K562 (cell line): ENCODE measurements around the gene PYGB. TPM values are rescaled to one million over a fixed set of nuclear protein-coding genes. Genes with fewer than 3 reads are reported as not detected.

Experiments
- ATAC-seq: fragments of 200-7000 bp; cut with Tn5 transposase; 3 replicates; pipeline ENCODE4 v1.9.1; 2020; ENCODE audit warnings: moderate library complexity
- BruUV-seq: library from RNA; stranded (reverse); fragments of 400-500 nt; replicated peaks from 2 replicates; lab custom pipeline; 2021; lab: Mats Ljungman, UMichigan
- CTCF ChIA-PET: fragments of 300-600 bp; formaldehyde crosslinking; extraction: SDS; loops from one replicate; lab custom pipeline; 2021; ENCODE audit warnings: low intra/inter-chr PET ratio; lab: Yijun Ruan, JAX
- POLR2A ChIA-PET: fragments of 300-600, 350-650 bp; sonication (Branson Sonifier 250); formaldehyde crosslinking; extraction: SDS; loops from one replicate; lab custom pipeline; 2021; ENCODE audit warnings: antibody characterized with exemption, inconsistent platforms; lab: Yijun Ruan, JAX
- DNase-seq, 4 experiments: peaks; one replicate each; pipeline versions ENCODE4 v3.0.0 to v3.0.0-alpha.2; 2011 to 2018; ENCODE audit warnings: low spot score in 3 of 4, mixed read lengths in 3 of 4; ENCODE audit errors: extremely low read depth in 1 of 4
- FAIRE-seq: peaks from 2 replicates; lab custom pipeline; 2011; peaks lifted over from hg19 to GRCh38; lab: Jason Lieb, UNC
- H2AFZ ChIP-seq: 2 replicates; pipeline ENCODE4 v1.6.0; 2011; ENCODE audit warnings: low read depth, low read length, control low read depth, inconsistent platforms
- H3K27ac ChIP-seq: fragments of 200-600 bp; 3 replicates; pipeline ENCODE4 v1.8.0; 2011; ENCODE audit warnings: low read depth, mild to moderate bottlenecking, control low read depth, inconsistent platforms, low read length, moderate library complexity, mixed read lengths; ENCODE audit errors: extremely low read depth
- H3K27me3 ChIP-seq, 2 experiments: fragments of 300-600 bp in 1 of 2; 2 replicates in 1 of 2; 3 replicates in 1 of 2; pipeline versions ENCODE4 v1.6.0 to v1.8.0; 2011; ENCODE audit warnings: inconsistent platforms in 2 of 2, low read length in 2 of 2, mild to moderate bottlenecking in 1 of 2, mixed read lengths in 1 of 2, moderate library complexity in 1 of 2; ENCODE audit not compliant: control insufficient read depth in 2 of 2, insufficient read depth in 2 of 2
- H3K36me3 ChIP-seq: fragments of 300-600 bp; 3 replicates; pipeline ENCODE4 v1.8.0; 2011; ENCODE audit warnings: mild to moderate bottlenecking, low read length, inconsistent platforms; ENCODE audit not compliant: control insufficient read depth, insufficient read depth
- H3K4me1 ChIP-seq, 2 experiments: fragments of 200-600 bp in 1 of 2; replicated peaks in 1 of 2; 2 replicates in 1 of 2; 3 replicates in 1 of 2; pipeline versions ENCODE4 v1.5.1 to v1.8.0; 2011; ENCODE audit warnings: inconsistent platforms in 2 of 2, low read length in 2 of 2, mild to moderate bottlenecking in 1 of 2, mixed read lengths in 1 of 2, moderate library complexity in 1 of 2; ENCODE audit not compliant: control insufficient read depth in 2 of 2, insufficient read depth in 2 of 2
- H3K4me2 ChIP-seq: 2 replicates; pipeline ENCODE4 v1.6.1; 2011; ENCODE audit warnings: low read length, control low read depth, inconsistent platforms, mixed read lengths; ENCODE audit not compliant: insufficient read depth
- H3K4me3 ChIP-seq: fragments of 200-600 bp; sonication (generic), shearing (Covaris generic); 2 replicates; pipeline ENCODE4 v1.5.1; 2016; ENCODE audit warnings: control low read depth, inconsistent platforms
- H3K79me2 ChIP-seq: fragments of 200-600 bp; 3 replicates; pipeline ENCODE4 v1.8.0; 2011; ENCODE audit warnings: low read length, inconsistent platforms; ENCODE audit not compliant: control insufficient read depth, insufficient read depth
- H3K9ac ChIP-seq, 2 experiments: 2 replicates each; pipeline versions ENCODE4 v1.6.0 to v1.6.1; 2011; ENCODE audit warnings: low read depth in 2 of 2, low read length in 2 of 2, control low read depth in 1 of 2, inconsistent platforms in 1 of 2, mild to moderate bottlenecking in 1 of 2, mixed read lengths in 1 of 2; ENCODE audit not compliant: insufficient read depth in 1 of 2
- H3K9me1 ChIP-seq: one replicate; pipeline ENCODE4 v1.6.0; 2011; ENCODE audit warnings: inconsistent platforms, mild to moderate bottlenecking, low read length, moderate library complexity; ENCODE audit not compliant: control insufficient read depth, insufficient read depth
- H3K9me3 ChIP-seq: replicated peaks from 2 replicates; pipeline ENCODE4 v1.5.1; 2011; ENCODE audit warnings: low read depth, low read length, inconsistent platforms; ENCODE audit not compliant: control insufficient read depth, insufficient read depth
- H4K20me1 ChIP-seq: replicated peaks from 2 replicates; pipeline ENCODE4 v1.6.1; 2011; ENCODE audit warnings: low read length, inconsistent platforms, mixed read lengths; ENCODE audit not compliant: control insufficient read depth, insufficient read depth
- CC2D1A ChIP-seq: fragments of 450-650 bp; IDR thresholded peaks from 2 replicates; pipeline ENCODE4 v1.6.1; 2017; ENCODE audit warnings: mild to moderate bottlenecking
- HDAC3 ChIP-seq: fragments of 450-650 bp; IDR thresholded peaks from 2 replicates; pipeline ENCODE4 v1.6.1; 2018; ENCODE audit warnings: borderline replicate concordance, mild to moderate bottlenecking, moderate library complexity; ENCODE audit not compliant: partially characterized antibody
- HDGF ChIP-seq: fragments of 450-650 bp; IDR thresholded peaks from 2 replicates; pipeline ENCODE4 v1.6.1; 2016
- HSF4 ChIP-seq: fragments of 250-450 bp; sonication (Bioruptor Pico); IDR thresholded peaks from 2 replicates; pipeline ENCODE4 v2.1.2; 2022; ENCODE audit warnings: mild to moderate bottlenecking, moderate library complexity, borderline replicate concordance
- PTBP1 ChIP-seq: fragments of 200-400 bp; formaldehyde crosslinking; IDR thresholded peaks from 2 replicates; pipeline ENCODE4 v1.6.1; 2017; ENCODE audit warnings: low read depth, low read length
- RBBP5 ChIP-seq: fragments of 200-600 bp; sonication (generic); IDR thresholded peaks from 2 replicates; pipeline ENCODE4 v1.6.1; 2012; ENCODE audit warnings: borderline replicate concordance, mild to moderate bottlenecking, low read length, control low read depth, inconsistent platforms; ENCODE audit not compliant: insufficient read depth, poor library complexity, severe bottlenecking
- RBM15 ChIP-seq: fragments of 200-400 bp; formaldehyde crosslinking; IDR thresholded peaks from 2 replicates; pipeline ENCODE4 v1.6.1; 2018; ENCODE audit warnings: mild to moderate bottlenecking, low read length, moderate library complexity; ENCODE audit not compliant: insufficient read depth
- SMARCB1 ChIP-seq: IDR thresholded peaks from 2 replicates; pipeline ENCODE4 v1.6.1; 2011; ENCODE audit warnings: improper control_type of control experiment, low read depth; ENCODE audit not compliant: insufficient read length
- ZNF384 ChIP-seq: IDR thresholded peaks from 2 replicates; pipeline ENCODE4 v1.6.1; 2012; ENCODE audit warnings: low read depth, low read length, improper control_type of control experiment
- WGBS: fragments of 100-300 bp; shearing (Covaris generic); methylation state at CpG from one replicate; pipeline ENCODE4 v1.1.6; 2016; ENCODE audit warnings: low coverage, mixed read lengths; ENCODE audit not compliant: insufficient coverage; ENCODE audit errors: missing lambda C conversion rate; 5-methylcytosine and 5-hydroxymethylcytosine counted together
- in situ Hi-C: fragments of 300-500 bp; cut with MboI; formaldehyde crosslinking; loops from 4 replicates; pipeline ENCODE4 v1.15.0; 2018; ENCODE audit warnings: inconsistent platforms, mixed read lengths
- intact Hi-C: fragments of 100-400 bp; cut with micrococcal nuclease; formaldehyde crosslinking; loops from 2 replicates; pipeline ENCODE4 v1.14.2; 2022
- polyA plus RNA-seq, 8 experiments: library from polyadenylated mRNA; depleted of rRNA in 4 of 8; stranded (reverse) in 5 of 8; unstranded in 3 of 8; fragments of >200 nt; fragmentation: Nextera tagmentation in 2 of 8; fragmentation: Illumina TruSeq in 1 of 8; extraction: Ambion mirVana in 2 of 8; extraction: Trizol in 1 of 8; gene quantifications; 2 replicates each; pipeline versions ENCODE4 v1.2.1 to v1.2.3, GENCODE V29; 2011 to 2014; ENCODE audit warnings: inconsistent platforms in 1 of 8, missing spikeins in 1 of 8
- total RNA-seq, 7 experiments: library from RNA; depleted of rRNA in 6 of 7; stranded (reverse); fragments of >200 nt in 6 of 7; fragmentation: Illumina TruSeq in 2 of 7; extraction: Trizol in 2 of 7; gene quantifications; 2 replicates each; pipeline versions ENCODE4 v1.2.1 to v1.2.3, GENCODE V29; 2011 to 2021; ENCODE audit warnings: low replicate concordance in 1 of 7
- TF ChIP-seq, protein P1 (sequence below): sonication (generic); formaldehyde crosslinking; IDR thresholded peaks from 2 replicates; pipeline ENCODE4 v1.8.0; 2023; ENCODE audit warnings: missing genetic modification reagents, mild to moderate bottlenecking, borderline replicate concordance
- TF ChIP-seq, protein P2 (sequence below): IDR thresholded peaks from 2 replicates; pipeline ENCODE4 v1.6.1; 2012; ENCODE audit warnings: low read depth, low read length, improper control_type of control experiment, borderline replicate concordance
- TF ChIP-seq, protein P3 (sequence below): sonication (generic); formaldehyde crosslinking; IDR thresholded peaks from 2 replicates; pipeline ENCODE4 v1.9.0; 2022; ENCODE audit warnings: mild to moderate bottlenecking, missing genetic modification reagents

Gene PYGB
- total and polyA plus RNA-seq, 9 of the 15 experiments (the other 6 are each of a cell fraction or from before 2014, with no cell fraction given) = 0.34 to 18.0 (median 9.8) TPM

DNA sequence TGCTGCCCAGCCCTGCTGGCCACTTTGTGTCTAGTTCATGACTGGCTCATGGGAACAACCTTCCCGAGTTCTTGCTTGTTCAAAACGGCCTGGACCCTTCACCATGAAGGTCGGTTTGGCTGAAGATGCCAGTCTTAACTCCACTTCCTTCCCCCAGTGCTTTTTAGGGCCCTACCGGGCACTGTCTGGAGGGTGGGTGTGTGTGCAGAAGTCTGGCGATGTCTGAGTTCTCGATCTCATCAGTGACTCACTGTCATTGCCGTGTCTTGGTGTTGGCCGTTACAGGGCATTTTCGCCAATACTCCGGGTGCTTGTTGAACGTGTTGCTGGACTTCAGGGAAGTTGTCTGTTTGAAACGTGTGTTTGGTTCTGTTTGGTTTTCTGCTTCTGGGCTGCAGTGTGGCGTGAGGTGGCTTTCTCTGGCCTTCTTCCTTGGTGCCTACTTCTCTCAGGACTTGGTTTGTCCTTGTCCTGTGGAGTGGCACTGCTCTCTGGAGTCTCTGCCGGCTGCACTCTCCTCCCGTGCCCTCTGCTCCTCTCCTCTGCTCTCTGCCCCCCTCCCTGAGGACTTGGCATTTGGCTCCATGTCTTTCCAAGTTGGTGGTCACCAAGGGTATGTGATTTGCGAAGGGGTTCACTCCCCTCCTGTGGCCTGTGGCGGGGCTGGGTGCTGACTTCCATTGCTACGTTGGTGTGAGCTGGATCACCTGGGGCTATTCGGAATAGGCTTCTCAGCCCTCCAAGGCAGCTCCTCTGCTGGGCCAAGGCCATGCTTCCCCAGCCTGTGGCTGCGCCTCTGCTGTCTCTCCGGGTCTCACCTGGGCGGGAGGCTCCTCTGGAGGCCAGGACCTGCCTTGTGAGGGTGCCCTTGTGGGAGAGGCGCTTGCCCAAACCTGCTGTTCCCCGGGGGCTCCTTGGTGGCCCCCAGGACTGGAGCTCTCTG lies 38.2 kb downstream of the PYGB start:
- Histone ChIP-seq H3K9ac (no peak overlapping the region; a peak in 1 of 4 replicates), H3K27me3 (no peaks in the 10 kb centered on the region), H4K20me1 (no peaks in the 10 kb centered on the region), H3K4me1 (no peaks in the 10 kb centered on the region), H3K36me3 (peaks cover 5% of the 10 kb centered on the region; the same call in 2 of the 3 replicates), H3K79me2 (no peaks in the 10 kb centered on the region), H3K9me1 (no peaks in the 10 kb centered on the region), H2AFZ (no peak overlapping the region), H3K9me3 (no peaks in the 10 kb centered on the region), H3K4me3 (no peak overlapping the region), H3K4me2 (no peak overlapping the region), H3K27ac (no peak overlapping the region)
- POLR2A ChIA-PET = interaction anchor here (0.7 kb wide), 1 partner anchor 210 kb away, joined by 4 read pairs; no protein-coding TSS in a partner anchor
- intact Hi-C loops = no loop called here
- FAIRE-seq = no peak
- CTCF ChIA-PET = no interaction called here
- no peak for ATAC-seq
- DNase-seq = no peak
- in situ Hi-C loops = no loop called here
- no TSS peak for BruUV-seq
- WGBS = 64% methylated on average over 15 of the region's 24 CpGs
- TF ChIP-seq, protein P1, sequence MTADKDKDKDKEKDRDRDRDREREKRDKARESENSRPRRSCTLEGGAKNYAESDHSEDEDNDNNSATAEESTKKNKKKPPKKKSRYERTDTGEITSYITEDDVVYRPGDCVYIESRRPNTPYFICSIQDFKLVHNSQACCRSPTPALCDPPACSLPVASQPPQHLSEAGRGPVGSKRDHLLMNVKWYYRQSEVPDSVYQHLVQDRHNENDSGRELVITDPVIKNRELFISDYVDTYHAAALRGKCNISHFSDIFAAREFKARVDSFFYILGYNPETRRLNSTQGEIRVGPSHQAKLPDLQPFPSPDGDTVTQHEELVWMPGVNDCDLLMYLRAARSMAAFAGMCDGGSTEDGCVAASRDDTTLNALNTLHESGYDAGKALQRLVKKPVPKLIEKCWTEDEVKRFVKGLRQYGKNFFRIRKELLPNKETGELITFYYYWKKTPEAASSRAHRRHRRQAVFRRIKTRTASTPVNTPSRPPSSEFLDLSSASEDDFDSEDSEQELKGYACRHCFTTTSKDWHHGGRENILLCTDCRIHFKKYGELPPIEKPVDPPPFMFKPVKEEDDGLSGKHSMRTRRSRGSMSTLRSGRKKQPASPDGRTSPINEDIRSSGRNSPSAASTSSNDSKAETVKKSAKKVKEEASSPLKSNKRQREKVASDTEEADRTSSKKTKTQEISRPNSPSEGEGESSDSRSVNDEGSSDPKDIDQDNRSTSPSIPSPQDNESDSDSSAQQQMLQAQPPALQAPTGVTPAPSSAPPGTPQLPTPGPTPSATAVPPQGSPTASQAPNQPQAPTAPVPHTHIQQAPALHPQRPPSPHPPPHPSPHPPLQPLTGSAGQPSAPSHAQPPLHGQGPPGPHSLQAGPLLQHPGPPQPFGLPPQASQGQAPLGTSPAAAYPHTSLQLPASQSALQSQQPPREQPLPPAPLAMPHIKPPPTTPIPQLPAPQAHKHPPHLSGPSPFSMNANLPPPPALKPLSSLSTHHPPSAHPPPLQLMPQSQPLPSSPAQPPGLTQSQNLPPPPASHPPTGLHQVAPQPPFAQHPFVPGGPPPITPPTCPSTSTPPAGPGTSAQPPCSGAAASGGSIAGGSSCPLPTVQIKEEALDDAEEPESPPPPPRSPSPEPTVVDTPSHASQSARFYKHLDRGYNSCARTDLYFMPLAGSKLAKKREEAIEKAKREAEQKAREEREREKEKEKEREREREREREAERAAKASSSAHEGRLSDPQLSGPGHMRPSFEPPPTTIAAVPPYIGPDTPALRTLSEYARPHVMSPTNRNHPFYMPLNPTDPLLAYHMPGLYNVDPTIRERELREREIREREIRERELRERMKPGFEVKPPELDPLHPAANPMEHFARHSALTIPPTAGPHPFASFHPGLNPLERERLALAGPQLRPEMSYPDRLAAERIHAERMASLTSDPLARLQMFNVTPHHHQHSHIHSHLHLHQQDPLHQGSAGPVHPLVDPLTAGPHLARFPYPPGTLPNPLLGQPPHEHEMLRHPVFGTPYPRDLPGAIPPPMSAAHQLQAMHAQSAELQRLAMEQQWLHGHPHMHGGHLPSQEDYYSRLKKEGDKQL (CRISPR knock-in tag) = no peak
- no peak for TF ChIP-seq SMARCB1
- TF ChIP-seq, protein P2, sequence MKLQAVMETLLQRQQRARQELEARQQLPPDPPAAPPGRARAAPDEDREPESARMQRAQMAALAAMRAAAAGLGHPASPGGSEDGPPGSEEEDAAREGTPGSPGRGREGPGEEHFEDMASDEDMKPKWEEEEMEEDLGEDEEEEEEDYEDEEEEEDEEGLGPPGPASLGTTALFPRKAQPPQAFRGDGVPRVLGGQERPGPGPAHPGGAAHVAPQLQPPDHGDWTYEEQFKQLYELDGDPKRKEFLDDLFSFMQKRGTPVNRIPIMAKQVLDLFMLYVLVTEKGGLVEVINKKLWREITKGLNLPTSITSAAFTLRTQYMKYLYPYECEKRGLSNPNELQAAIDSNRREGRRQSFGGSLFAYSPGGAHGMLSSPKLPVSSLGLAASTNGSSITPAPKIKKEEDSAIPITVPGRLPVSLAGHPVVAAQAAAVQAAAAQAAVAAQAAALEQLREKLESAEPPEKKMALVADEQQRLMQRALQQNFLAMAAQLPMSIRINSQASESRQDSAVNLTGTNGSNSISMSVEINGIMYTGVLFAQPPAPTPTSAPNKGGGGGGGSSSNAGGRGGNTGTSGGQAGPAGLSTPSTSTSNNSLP = no peak
- TF ChIP-seq CC2D1A = no peak
- TF ChIP-seq, protein P3, sequence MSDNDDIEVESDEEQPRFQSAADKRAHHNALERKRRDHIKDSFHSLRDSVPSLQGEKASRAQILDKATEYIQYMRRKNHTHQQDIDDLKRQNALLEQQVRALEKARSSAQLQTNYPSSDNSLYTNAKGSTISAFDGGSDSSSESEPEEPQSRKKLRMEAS (CRISPR knock-in tag) = no peak
- TF ChIP-seq HDAC3 = no peak
- no peak for TF ChIP-seq RBM15
- TF ChIP-seq RBBP5 = no peak
- no peak for TF ChIP-seq ZNF384
- TF ChIP-seq HSF4 (CRISPR knock-in tag) = no peak
- TF ChIP-seq PTBP1 = no peak
- TF ChIP-seq HDGF = no peak
